Measurements from ENCODE around the gene SWT1. TPM values are rescaled to one million over a fixed set of nuclear protein-coding genes. Genes with fewer than 3 reads are reported as not detected.

SWT1 gene
- total and polyA plus RNA-seq, 4 donors: 6.6 to 22.9 (median 10.7) TPM

DNA sequence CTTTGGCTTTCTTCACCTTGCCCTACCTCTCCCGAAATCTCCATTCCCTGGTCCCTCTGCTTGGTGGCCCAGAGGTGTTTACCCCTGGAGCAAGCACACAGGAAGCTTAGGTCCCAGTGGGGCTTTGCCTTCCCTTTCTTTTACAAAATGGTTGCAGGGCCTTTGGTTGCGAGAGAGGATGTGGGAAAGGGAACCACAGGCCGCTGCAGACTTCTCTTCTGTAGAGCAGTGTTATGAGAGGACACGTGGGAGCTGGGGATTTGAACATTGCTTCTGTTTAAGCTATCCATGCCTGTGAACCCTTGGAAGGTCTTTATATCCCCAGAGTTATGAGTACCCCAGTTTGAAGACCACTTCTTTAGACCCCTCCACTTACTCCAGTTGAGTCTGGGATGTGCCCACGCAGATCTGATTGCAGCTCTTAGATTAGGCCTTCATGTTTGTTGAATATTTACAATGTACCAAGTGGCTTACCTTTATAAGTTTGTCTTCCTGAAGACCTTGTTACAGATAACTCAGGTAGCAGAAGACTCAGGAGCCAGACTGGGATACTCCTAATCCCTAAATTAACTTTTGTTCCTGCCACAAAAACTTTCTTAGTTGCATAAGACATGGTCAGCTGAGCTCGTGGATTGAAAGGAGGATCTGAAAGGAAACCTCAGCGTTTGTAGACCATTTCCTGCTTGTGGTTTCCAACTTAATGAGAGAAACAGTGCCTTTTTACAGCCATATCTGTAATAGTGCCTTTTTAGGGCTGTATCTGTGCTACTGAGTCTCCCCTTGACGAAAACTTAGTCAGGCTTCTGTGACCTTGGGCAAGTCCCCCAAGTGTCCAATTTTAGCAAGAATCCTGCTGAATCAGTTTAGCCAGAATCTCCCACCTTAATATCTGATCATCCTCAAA is 182.0 kb downstream of the SWT1 start:
- Histone ChIP-seq H3K27ac (ENCODE audit: low read depth, low read length) (no peak overlapping the region), H3K36me3 (ENCODE audit: control insufficient read depth, insufficient read depth, low read length) (no peaks in the 10 kb centered on the region), H3K4me1 (ENCODE audit: control insufficient read depth, insufficient read depth, low read length) (peaks cover 3% of the 10 kb centered on the region), H3K9me3 (ENCODE audit: control insufficient read depth, insufficient read depth, low read length) (no peaks in the 10 kb centered on the region), H3K4me3 (ENCODE audit: low read depth, low read length) (no peak overlapping the region), H3K27me3 (ENCODE audit: control insufficient read depth, insufficient read depth, low read length) (no peaks in the 10 kb centered on the region)
- WGBS (ENCODE audit: insufficient coverage): 85% methylated on average over 6 of the region's 8 CpGs
- no peak for DNase-seq (ENCODE audit: low read depth in 4 of 6, low spot score in 6 of 6)

DNA sequence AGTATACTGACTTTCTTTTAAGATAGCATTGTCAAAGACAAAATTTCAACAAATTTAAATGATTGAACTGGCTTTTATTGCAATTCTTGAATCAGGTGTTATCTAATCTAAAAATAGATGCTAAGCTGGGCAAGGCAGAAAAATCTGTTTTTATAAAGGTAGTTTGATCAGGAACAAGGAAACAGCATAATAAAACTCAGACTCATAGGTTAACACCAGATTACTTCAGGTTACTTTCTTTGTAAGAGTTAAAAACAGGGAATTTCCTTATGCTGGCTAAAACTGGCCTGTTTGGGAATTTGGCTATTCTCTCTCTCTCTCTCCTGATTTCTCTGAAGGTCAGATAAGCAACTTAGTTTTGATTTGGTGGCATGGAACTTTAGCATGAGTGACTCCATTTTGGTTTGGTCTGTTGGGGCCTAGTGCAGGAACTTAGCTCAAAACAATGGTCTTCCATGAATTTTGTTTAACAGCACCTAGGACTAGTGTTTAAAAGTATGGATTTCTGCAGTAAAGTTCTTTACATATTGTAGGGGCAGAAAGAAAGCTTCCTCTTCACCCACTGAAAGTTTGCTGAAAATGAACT is 184.3 kb downstream of the SWT1 start:
- H3K36me3 ChIP-seq (ENCODE audit: control insufficient read depth, insufficient read depth, low read length): no peaks in the 10 kb centered on the region
- no peaks in the 10 kb centered on the region for H3K9me3 ChIP-seq (ENCODE audit: control insufficient read depth, insufficient read depth, low read length)
- DNase-seq (ENCODE audit: low read depth in 4 of 6, low spot score in 6 of 6): no peak
- peaks cover 3% of the 10 kb centered on the region for H3K4me1 ChIP-seq (ENCODE audit: control insufficient read depth, insufficient read depth, low read length)
- H3K4me3 ChIP-seq (ENCODE audit: low read depth, low read length): no peak overlapping the region
- H3K27me3 ChIP-seq (ENCODE audit: control insufficient read depth, insufficient read depth, low read length): no peaks in the 10 kb centered on the region
- H3K27ac ChIP-seq (ENCODE audit: low read depth, low read length): no peak overlapping the region

Small RNA genes lying within 50 kb of the gene (small RNA-seq; reads per million reads assigned to genes)
- not detected for gene RF00019 (ENCODE audit: low replicate concordance)

Other genes with a start within 250 kb of the SWT1 start
- gene NIBAN1, start 182.7 kb upstream of the SWT1 start, total RNA-seq: 10 to 100 TPM; 19.6 to 35.0 TPM
- 1 to 10 TPM; 4.1 to 6.2 TPM for gene NIBAN1, start 182.7 kb upstream of the SWT1 start, polyA plus RNA-seq (ENCODE audit: insufficient read length in 2 of 2)
- 10 to 100 TPM; 53.5 to 69.9 TPM for gene RNF2, start 111.6 kb upstream of the SWT1 start, total RNA-seq
- gene RNF2, start 111.6 kb upstream of the SWT1 start, polyA plus RNA-seq (ENCODE audit: insufficient read length in 2 of 2): 10 to 100 TPM; 45.0 to 61.7 TPM
- gene TRMT1L, start 214 bp upstream of the SWT1 start, total RNA-seq: 10 to 100 TPM; 21.2 to 21.8 TPM
- gene TRMT1L, start 214 bp upstream of the SWT1 start, polyA plus RNA-seq (ENCODE audit: insufficient read length in 2 of 2): 10 to 100 TPM; 14.1 to 15.1 TPM
- gene IVNS1ABP, start 160.1 kb downstream of the SWT1 start, total RNA-seq: 100 to 1,000 TPM in 1 of 2 donors, 10 to 100 TPM in 1; 73.4 to 111 TPM
- gene IVNS1ABP, start 160.1 kb downstream of the SWT1 start, polyA plus RNA-seq (ENCODE audit: insufficient read length in 2 of 2): 100 to 1,000 TPM in 1 of 2 donors, 10 to 100 TPM in 1; 95.1 to 108 TPM